ENCODE measurements around the gene ADGRD1.
"Not testable (repeated sequence)": the region's sequence is repeated elsewhere in the genome, so short reads cannot be mapped to it uniquely, and the experiment has no call there.

DNA sequence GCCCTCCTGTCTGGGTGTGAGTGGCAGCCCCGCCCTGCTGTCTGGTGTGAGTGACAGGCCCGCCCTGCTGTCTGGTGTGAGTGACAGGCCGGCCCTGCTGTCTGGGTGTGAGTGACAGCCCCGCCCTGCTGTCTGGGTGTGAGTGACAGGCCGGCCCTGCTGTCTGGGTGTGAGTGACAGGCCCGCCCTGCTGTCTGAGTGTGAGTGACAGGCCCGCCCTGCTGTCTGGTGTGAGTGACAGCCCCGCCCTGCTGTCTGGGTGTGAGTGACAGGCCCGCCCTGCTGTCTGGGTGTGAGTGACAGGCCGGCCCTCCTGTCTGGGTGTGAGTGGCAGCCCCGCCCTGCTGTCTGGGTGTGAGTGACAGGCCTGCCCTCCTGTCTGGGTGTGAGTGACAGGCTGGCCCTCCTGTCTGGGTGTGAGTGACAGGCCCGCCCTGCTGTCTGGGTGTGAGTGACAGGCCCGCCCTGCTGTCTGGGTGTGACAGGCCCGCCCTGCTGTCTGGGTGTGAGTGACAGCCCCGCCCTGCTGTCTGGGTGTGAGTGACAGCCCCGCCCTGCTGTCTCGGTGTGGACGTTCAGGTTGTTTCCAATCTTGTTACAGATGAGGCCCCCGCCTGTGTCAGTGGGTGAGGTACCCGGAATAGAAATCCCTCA is 175.4 kb downstream of the ADGRD1 start:
- not testable (repeated sequence) for TF ChIP-seq POLR2AphosphoS5 (IDR thresholded peaks at IDR 0.05; ENCODE audit: borderline replicate concordance, low read depth, low read length); EZH2 (IDR thresholded peaks at IDR 0.05); FOXP2 (optimal IDR thresholded peaks at IDR 0.05; ENCODE audit: control extremely low read depth, extremely low read length, insufficient read depth)

All from SK-N-MC (cell line).